ENCODE results near the gene RUNX3. TPM values are rescaled to one million over a fixed set of nuclear protein-coding genes. Genes with fewer than 3 reads are reported as not detected.

RUNX3 gene
- total RNA-seq, 1 donor from 2014 or later, result not detected

GRCh38 chr1:24902471-24902891 lies 27.6 kb downstream of the RUNX3 start:
- Mint-ChIP-seq H3K27ac (ENCODE audit: unreplicated experiment) (no peak overlapping the region), H3K9me3 (ENCODE audit: unreplicated experiment) (no peaks in the 10 kb centered on the region), H3K36me3 (ENCODE audit: unreplicated experiment) (no peaks in the 10 kb centered on the region), H3K4me3 (ENCODE audit: unreplicated experiment) (no peak overlapping the region), H3K27me3 (ENCODE audit: unreplicated experiment) (peaks cover 19% of the 10 kb centered on the region), H3K4me1 (ENCODE audit: unreplicated experiment) (no peaks in the 10 kb centered on the region)
- DNase-seq (ENCODE audit: extremely low spot score, unreplicated experiment), result no peak
- no peak for TF ChIP-seq CTCF (IDR thresholded peaks at IDR 0.05)

- Mint-ChIP-seq H3K36me3 (ENCODE audit: unreplicated experiment) (no peaks in the 10 kb centered on the region), H3K4me3 (ENCODE audit: unreplicated experiment) (no peak overlapping the region), H3K9me3 (ENCODE audit: unreplicated experiment) (no peaks in the 10 kb centered on the region), H3K4me1 (ENCODE audit: unreplicated experiment) (no peaks in the 10 kb centered on the region), H3K27ac (ENCODE audit: unreplicated experiment) (no peak overlapping the region), H3K27me3 (ENCODE audit: unreplicated experiment) (peaks cover 19% of the 10 kb centered on the region)
- TF ChIP-seq CTCF (IDR thresholded peaks at IDR 0.05), result no peak
- no peak for DNase-seq (ENCODE audit: extremely low spot score, unreplicated experiment)
Observed at GRCh38 chr1:24901791-24902470, 28.1 kb downstream of the RUNX3 start.

- no peak overlapping the region for H3K4me3 Mint-ChIP-seq (ENCODE audit: unreplicated experiment)
- H3K27ac Mint-ChIP-seq (ENCODE audit: unreplicated experiment), result no peak overlapping the region
- H3K27me3 Mint-ChIP-seq (ENCODE audit: unreplicated experiment), result peaks cover 24% of the 10 kb centered on the region
- no peaks in the 10 kb centered on the region for H3K9me3 Mint-ChIP-seq (ENCODE audit: unreplicated experiment)
- H3K36me3 Mint-ChIP-seq (ENCODE audit: unreplicated experiment), result no peaks in the 10 kb centered on the region
- TF ChIP-seq CTCF (IDR thresholded peaks at IDR 0.05), result no peak
- no peak for DNase-seq (ENCODE audit: extremely low spot score, unreplicated experiment)
- no peaks in the 10 kb centered on the region for H3K4me1 Mint-ChIP-seq (ENCODE audit: unreplicated experiment)
Observed at GRCh38 chr1:24900985-24901781, 28.9 kb downstream of the RUNX3 start.

- no peaks in the 10 kb centered on the region for H3K4me1 Mint-ChIP-seq (ENCODE audit: unreplicated experiment)
- H3K36me3 Mint-ChIP-seq (ENCODE audit: unreplicated experiment), result no peaks in the 10 kb centered on the region
- DNase-seq (ENCODE audit: extremely low spot score, unreplicated experiment), result no peak
- H3K27me3 Mint-ChIP-seq (ENCODE audit: unreplicated experiment), result peaks cover 26% of the 10 kb centered on the region
- no peaks in the 10 kb centered on the region for H3K9me3 Mint-ChIP-seq (ENCODE audit: unreplicated experiment)
- TF ChIP-seq CTCF (IDR thresholded peaks at IDR 0.05), result no peak
- no peak overlapping the region for H3K4me3 Mint-ChIP-seq (ENCODE audit: unreplicated experiment)
- H3K27ac Mint-ChIP-seq (ENCODE audit: unreplicated experiment), result no peak overlapping the region
Observed at GRCh38 chr1:24900486-24900849, 29.6 kb downstream of the RUNX3 start.

Measured in osteocyte (in vitro differentiated cells).